HL-60 (cell line): ENCODE data around the gene TFPI.

ENCODE experiments used
- DNase-seq, 2 experiments: peaks; one replicate each; pipeline ENCODE4 v3.0.0-alpha.2; 2010 to 2020; ENCODE audit warnings: low read depth in 1 of 2, low spot score in 1 of 2
- H3K27ac ChIP-seq: fragments of 250-450 bp; sonication (Bioruptor Pico); replicated peaks from 2 replicates; pipeline ENCODE4 v1.5.1; 2020; ENCODE audit warnings: mild to moderate bottlenecking, moderate library complexity
- H3K27me3 ChIP-seq: fragments of 250-450 bp; sonication (Bioruptor Pico); 2 replicates; pipeline ENCODE4 v1.5.1; 2021; ENCODE audit warnings: mild to moderate bottlenecking, moderate library complexity; ENCODE audit not compliant: insufficient read depth, poor library complexity, severe bottlenecking
- H3K4me3 ChIP-seq: replicated peaks from 2 replicates; pipeline ENCODE4 v1.5.1; 2011; ENCODE audit warnings: mild to moderate bottlenecking, control low read depth, low read length; ENCODE audit not compliant: insufficient read depth
- GABPA ChIP-seq: IDR thresholded peaks from 2 replicates; pipeline ENCODE4 v1.6.1; 2012; ENCODE audit warnings: low read depth
- POLR2AphosphoS5 ChIP-seq: IDR thresholded peaks from 2 replicates; pipeline ENCODE4 v1.6.1; 2012; ENCODE audit warnings: low read depth
- SPI1 ChIP-seq: IDR thresholded peaks from 2 replicates; pipeline ENCODE4 v1.6.1; 2012; ENCODE audit warnings: low read depth, mild to moderate bottlenecking, borderline replicate concordance
- TF ChIP-seq, protein P1 (sequence below): IDR thresholded peaks from one replicate; pipeline ENCODE4 v1.5.1; 2011; ENCODE audit warnings: low read length, control low read depth, inconsistent platforms; ENCODE audit not compliant: insufficient read depth
- TF ChIP-seq, protein P2 (sequence below): IDR thresholded peaks from 2 replicates; pipeline ENCODE4 v1.6.1; 2012; ENCODE audit warnings: low read depth; ENCODE audit not compliant: insufficient replicate concordance

The TFPI gene

DNA sequence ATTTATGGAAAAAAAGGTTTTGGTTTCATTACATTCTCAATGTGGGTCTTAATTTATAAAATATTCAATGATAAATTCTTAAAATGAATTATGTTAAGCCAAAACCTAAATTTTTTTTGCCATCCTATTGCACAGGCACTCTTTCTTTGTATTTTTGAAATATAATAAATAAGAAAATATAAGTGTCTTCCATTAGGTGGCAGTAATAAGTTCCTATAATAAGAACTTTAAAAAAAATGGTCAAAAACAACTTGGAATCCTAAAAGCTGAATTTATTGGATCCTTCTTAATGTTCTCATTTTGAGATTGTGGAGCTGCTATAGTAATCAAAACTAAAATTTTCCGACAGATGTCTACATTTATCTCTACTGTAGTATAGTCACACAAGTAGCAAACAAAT, 111.9 kb downstream of the TFPI start:
- H3K4me3 ChIP-seq, result no peak overlapping the region
- no peaks in the 10 kb centered on the region for H3K27me3 ChIP-seq
- DNase-seq, result no peak
- H3K27ac ChIP-seq, result no peak overlapping the region
- TF ChIP-seq, protein P1, sequence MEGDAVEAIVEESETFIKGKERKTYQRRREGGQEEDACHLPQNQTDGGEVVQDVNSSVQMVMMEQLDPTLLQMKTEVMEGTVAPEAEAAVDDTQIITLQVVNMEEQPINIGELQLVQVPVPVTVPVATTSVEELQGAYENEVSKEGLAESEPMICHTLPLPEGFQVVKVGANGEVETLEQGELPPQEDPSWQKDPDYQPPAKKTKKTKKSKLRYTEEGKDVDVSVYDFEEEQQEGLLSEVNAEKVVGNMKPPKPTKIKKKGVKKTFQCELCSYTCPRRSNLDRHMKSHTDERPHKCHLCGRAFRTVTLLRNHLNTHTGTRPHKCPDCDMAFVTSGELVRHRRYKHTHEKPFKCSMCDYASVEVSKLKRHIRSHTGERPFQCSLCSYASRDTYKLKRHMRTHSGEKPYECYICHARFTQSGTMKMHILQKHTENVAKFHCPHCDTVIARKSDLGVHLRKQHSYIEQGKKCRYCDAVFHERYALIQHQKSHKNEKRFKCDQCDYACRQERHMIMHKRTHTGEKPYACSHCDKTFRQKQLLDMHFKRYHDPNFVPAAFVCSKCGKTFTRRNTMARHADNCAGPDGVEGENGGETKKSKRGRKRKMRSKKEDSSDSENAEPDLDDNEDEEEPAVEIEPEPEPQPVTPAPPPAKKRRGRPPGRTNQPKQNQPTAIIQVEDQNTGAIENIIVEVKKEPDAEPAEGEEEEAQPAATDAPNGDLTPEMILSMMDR, result no peak
- TF ChIP-seq, protein P2, sequence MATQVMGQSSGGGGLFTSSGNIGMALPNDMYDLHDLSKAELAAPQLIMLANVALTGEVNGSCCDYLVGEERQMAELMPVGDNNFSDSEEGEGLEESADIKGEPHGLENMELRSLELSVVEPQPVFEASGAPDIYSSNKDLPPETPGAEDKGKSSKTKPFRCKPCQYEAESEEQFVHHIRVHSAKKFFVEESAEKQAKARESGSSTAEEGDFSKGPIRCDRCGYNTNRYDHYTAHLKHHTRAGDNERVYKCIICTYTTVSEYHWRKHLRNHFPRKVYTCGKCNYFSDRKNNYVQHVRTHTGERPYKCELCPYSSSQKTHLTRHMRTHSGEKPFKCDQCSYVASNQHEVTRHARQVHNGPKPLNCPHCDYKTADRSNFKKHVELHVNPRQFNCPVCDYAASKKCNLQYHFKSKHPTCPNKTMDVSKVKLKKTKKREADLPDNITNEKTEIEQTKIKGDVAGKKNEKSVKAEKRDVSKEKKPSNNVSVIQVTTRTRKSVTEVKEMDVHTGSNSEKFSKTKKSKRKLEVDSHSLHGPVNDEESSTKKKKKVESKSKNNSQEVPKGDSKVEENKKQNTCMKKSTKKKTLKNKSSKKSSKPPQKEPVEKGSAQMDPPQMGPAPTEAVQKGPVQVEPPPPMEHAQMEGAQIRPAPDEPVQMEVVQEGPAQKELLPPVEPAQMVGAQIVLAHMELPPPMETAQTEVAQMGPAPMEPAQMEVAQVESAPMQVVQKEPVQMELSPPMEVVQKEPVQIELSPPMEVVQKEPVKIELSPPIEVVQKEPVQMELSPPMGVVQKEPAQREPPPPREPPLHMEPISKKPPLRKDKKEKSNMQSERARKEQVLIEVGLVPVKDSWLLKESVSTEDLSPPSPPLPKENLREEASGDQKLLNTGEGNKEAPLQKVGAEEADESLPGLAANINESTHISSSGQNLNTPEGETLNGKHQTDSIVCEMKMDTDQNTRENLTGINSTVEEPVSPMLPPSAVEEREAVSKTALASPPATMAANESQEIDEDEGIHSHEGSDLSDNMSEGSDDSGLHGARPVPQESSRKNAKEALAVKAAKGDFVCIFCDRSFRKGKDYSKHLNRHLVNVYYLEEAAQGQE, result no peak
- no peak for TF ChIP-seq SPI1
- TF ChIP-seq GABPA, result no peak
- no peak for TF ChIP-seq POLR2AphosphoS5

DNA sequence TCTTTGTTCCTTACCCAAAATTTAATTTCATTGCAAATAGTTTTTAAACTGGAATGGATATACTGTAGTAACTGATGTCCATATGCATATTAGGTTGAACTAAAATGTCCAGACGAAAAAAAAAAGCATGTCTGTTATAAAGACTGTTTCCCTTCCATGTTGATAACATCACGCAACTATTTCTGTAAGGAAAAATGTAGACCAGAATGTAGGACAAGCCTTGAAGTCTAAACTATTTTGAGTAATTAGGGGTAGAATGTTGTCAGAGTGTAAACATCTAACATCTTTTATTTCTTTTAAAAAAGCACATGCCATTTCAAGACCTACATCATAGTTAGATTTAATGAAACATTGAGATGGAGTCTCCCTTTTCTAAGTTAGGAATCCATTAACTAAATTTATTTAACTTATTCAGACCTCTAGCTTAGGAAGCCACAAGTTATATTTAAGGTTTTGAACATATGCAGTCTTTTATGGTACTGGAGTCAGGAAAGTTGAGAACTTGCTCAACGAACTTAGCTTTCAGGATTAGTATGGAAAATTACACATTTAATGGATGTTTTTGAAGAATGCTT, 114.0 kb downstream of the TFPI start:
- TF ChIP-seq, protein P2, result no peak
- TF ChIP-seq POLR2AphosphoS5, result no peak
- TF ChIP-seq, protein P1, result no peak
- no peak for TF ChIP-seq GABPA
- TF ChIP-seq SPI1, result no peak
- no peak overlapping the region for H3K27ac ChIP-seq

DNA sequence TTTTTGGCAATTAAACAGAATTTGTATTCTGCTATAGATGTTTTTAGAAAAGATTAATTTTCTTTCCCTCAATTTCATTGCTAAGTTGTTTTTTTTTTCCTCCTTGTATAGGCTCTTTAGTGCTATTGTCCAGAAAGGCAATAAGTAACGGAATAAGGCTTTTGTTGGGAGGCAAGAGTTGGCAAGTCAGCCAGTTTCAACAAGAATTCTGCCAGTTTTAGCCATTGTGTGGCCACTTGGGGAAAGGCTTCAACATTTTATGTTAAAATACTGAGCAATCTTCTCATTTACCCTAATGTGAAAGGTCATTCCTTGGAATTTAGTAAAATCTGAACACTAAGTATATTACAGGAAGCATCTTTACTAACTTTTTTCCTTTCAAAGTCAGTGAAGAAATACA, 115.8 kb downstream of the TFPI start:
- H3K27ac ChIP-seq, result no peak overlapping the region
- TF ChIP-seq, protein P2, result no peak
- TF ChIP-seq SPI1, result no peak
- no peak for TF ChIP-seq POLR2AphosphoS5
- TF ChIP-seq GABPA, result no peak
- TF ChIP-seq, protein P1, result no peak
- DNase-seq, result no peak
- no peaks in the 10 kb centered on the region for H3K27me3 ChIP-seq
- H3K4me3 ChIP-seq, result no peak overlapping the region

More for the DNA sequence above, 114.0 kb downstream of the TFPI start:
- no peaks in the 10 kb centered on the region for H3K27me3 ChIP-seq
- H3K4me3 ChIP-seq, result no peak overlapping the region
- DNase-seq, result no peak
